ENCODE results near the gene IFNA5.

- no peak for TF ChIP-seq CTCF (IDR thresholded peaks at IDR 0.05)
- TF ChIP-seq EP300 (IDR thresholded peaks at IDR 0.05), result no peak
- no peak for TF ChIP-seq POLR2A (IDR thresholded peaks at IDR 0.05)
- no peak for TF ChIP-seq POLR2AphosphoS5 (IDR thresholded peaks at IDR 0.05)
Observed at GRCh38 chr9:21265421-21266189, 39.5 kb downstream of the IFNA5 start.
